Subcutaneous adipose tissue (tissue), 4 donors: Measurements from ENCODE around the gene CLDN6. TPM values are rescaled to one million over a fixed set of nuclear protein-coding genes. Genes with fewer than 3 reads are reported as not detected.

Experiments used
- CTCF ChIP-seq: fragments of 450-650 bp; IDR thresholded peaks from one replicate; pipeline ENCODE4 v1.5.1; 2016; ENCODE audit warnings: low read depth, mild to moderate bottlenecking, control low read depth, antibody characterized with exemption, moderate library complexity
- total RNA-seq, 4 donors: library from RNA; depleted of rRNA; stranded (reverse); fragments of >200 nt; gene quantifications; one replicate each; pipeline ENCODE4 v1.1.0, GENCODE V29; 2016

Gene CLDN6
- not detected for total RNA-seq

- no peak for TF ChIP-seq CTCF
Observed at GRCh38 chr16:3017794-3018506, at the start of gene CLDN6. Gene CLDN6, minus strand, starts transcription at chr16:3018183. Its CDS starts 2,162 bp downstream, at chr16:3016021.

GRCh38 chr16:3066440-3066748 lies 48.4 kb upstream of the CLDN6 start:
- TF ChIP-seq CTCF, result no peak

- no peak for TF ChIP-seq CTCF
Observed at GRCh38 chr16:3065742-3066439, 47.9 kb upstream of the CLDN6 start.

- TF ChIP-seq CTCF, result no peak
Observed at GRCh38 chr16:3065069-3065741, 47.2 kb upstream of the CLDN6 start, which contains the start of gene IL32. Gene IL32, plus strand, starts transcription at chr16:3065640. Its CDS starts 172 bp downstream, at chr16:3065812.

GRCh38 chr16:3063625-3064386 lies 45.8 kb upstream of the CLDN6 start:
- TF ChIP-seq CTCF, result no peak

- TF ChIP-seq CTCF, result no peak
Observed at GRCh38 chr16:3062553-3062952, 44.6 kb upstream of the CLDN6 start.
